ENCODE results near the gene RAD51B. TPM values are rescaled to one million over a fixed set of nuclear protein-coding genes. Genes with fewer than 3 reads are reported as not detected.
A peak's percentile ranks its signal among the peaks of the same experiment; 100 is the strongest.
"Not testable (repeated sequence)": the region's sequence is repeated elsewhere in the genome, so short reads cannot be mapped to it uniquely, and the experiment has no call there.

RAD51B gene
- total RNA-seq, 1 donor from 2014 or later = 28.5 TPM

- H3K4me1 ChIP-seq = no peaks in the 10 kb centered on the region
- no peaks in the 10 kb centered on the region for H3K27me3 ChIP-seq
- H3K36me3 ChIP-seq = no peaks in the 10 kb centered on the region
- no peak for TF ChIP-seq POLR2AphosphoS5 (IDR thresholded peaks at IDR 0.05; ENCODE audit: insufficient read depth in 1 of 2, low read depth in 1 of 2)
- TF ChIP-seq CTCF (IDR thresholded peaks at IDR 0.05) = no peak
- TF ChIP-seq POLR2A (IDR thresholded peaks at IDR 0.05) = no peak
- no peaks in the 10 kb centered on the region for H3K9me3 ChIP-seq
- H3K4me3 ChIP-seq = no peak overlapping the region
- no peak for DNase-seq (ENCODE audit: extremely low spot score in 2 of 2)
- H3K27ac ChIP-seq = no peak overlapping the region
- intact Hi-C loops (cut with DNase I) = no loop called here
These were observed 607.9 kb downstream of the RAD51B start for GRCh38 chr14:68427550-68427890.

- DNase-seq (ENCODE audit: extremely low spot score in 2 of 2); H3K9me3 ChIP-seq; intact Hi-C loops (cut with DNase I); H3K36me3 ChIP-seq; H3K27ac ChIP-seq; H3K4me3 ChIP-seq; H3K27me3 ChIP-seq; H3K4me1 ChIP-seq: not testable (repeated sequence)
These were observed 609.3 kb downstream of the RAD51B start for GRCh38 chr14:68428900-68429299.

GRCh38 chr14:68434173-68434572 is 614.6 kb downstream of the RAD51B start:
- H3K27me3 ChIP-seq; DNase-seq (ENCODE audit: extremely low spot score in 2 of 2); H3K27ac ChIP-seq; H3K4me3 ChIP-seq; H3K4me1 ChIP-seq; H3K36me3 ChIP-seq; H3K9me3 ChIP-seq; intact Hi-C loops (cut with DNase I): not testable (repeated sequence)

- H3K36me3 ChIP-seq; H3K4me1 ChIP-seq; H3K9me3 ChIP-seq; H3K27me3 ChIP-seq; H3K4me3 ChIP-seq; H3K27ac ChIP-seq; intact Hi-C loops (cut with DNase I); DNase-seq (ENCODE audit: extremely low spot score in 2 of 2): not testable (repeated sequence)
These were observed 616.1 kb downstream of the RAD51B start for GRCh38 chr14:68435631-68436030.

GRCh38 chr14:68439676-68440075 is 620.1 kb downstream of the RAD51B start:
- no peaks in the 10 kb centered on the region for H3K9me3 ChIP-seq
- no peak overlapping the region for H3K4me3 ChIP-seq
- H3K36me3 ChIP-seq = no peaks in the 10 kb centered on the region
- peak overlapping the region; percentile 3 for H3K27ac ChIP-seq
- intact Hi-C loops (cut with DNase I) = no loop called here
- H3K4me1 ChIP-seq = peaks cover 21% of the 10 kb centered on the region
- no peak for DNase-seq (ENCODE audit: extremely low spot score in 2 of 2)
- no peaks in the 10 kb centered on the region for H3K27me3 ChIP-seq
- TF ChIP-seq POLR2A (IDR thresholded peaks at IDR 0.05) (no peak), POLR2AphosphoS5 (IDR thresholded peaks at IDR 0.05; ENCODE audit: insufficient read depth in 1 of 2, low read depth in 1 of 2) (no peak), CTCF (IDR thresholded peaks at IDR 0.05) (no peak)

GRCh38 chr14:68440820-68441219 is 621.2 kb downstream of the RAD51B start:
- intact Hi-C loops (cut with DNase I) = no loop called here
- Histone ChIP-seq H3K27me3 (no peaks in the 10 kb centered on the region), H3K9me3 (no peaks in the 10 kb centered on the region), H3K4me3 (no peak overlapping the region), H3K27ac (no peak overlapping the region), H3K36me3 (no peaks in the 10 kb centered on the region), H3K4me1 (peaks cover 32% of the 10 kb centered on the region)
- no peak for DNase-seq (ENCODE audit: extremely low spot score in 2 of 2)
- no peak for TF ChIP-seq CTCF (IDR thresholded peaks at IDR 0.05)
- no peak for TF ChIP-seq POLR2A (IDR thresholded peaks at IDR 0.05)
- no peak for TF ChIP-seq POLR2AphosphoS5 (IDR thresholded peaks at IDR 0.05; ENCODE audit: insufficient read depth in 1 of 2, low read depth in 1 of 2)

GRCh38 chr14:68441542-68441941 is 622.0 kb downstream of the RAD51B start:
- H3K4me3 ChIP-seq = no peak overlapping the region
- peaks cover 36% of the 10 kb centered on the region for H3K4me1 ChIP-seq
- no peak for TF ChIP-seq POLR2AphosphoS5 (IDR thresholded peaks at IDR 0.05; ENCODE audit: insufficient read depth in 1 of 2, low read depth in 1 of 2)
- no peak for TF ChIP-seq CTCF (IDR thresholded peaks at IDR 0.05)
- TF ChIP-seq POLR2A (IDR thresholded peaks at IDR 0.05) = no peak
- DNase-seq (ENCODE audit: extremely low spot score in 2 of 2) = no peak
- H3K27me3 ChIP-seq = no peaks in the 10 kb centered on the region
- no peaks in the 10 kb centered on the region for H3K9me3 ChIP-seq
- H3K27ac ChIP-seq = no peak overlapping the region
- no peaks in the 10 kb centered on the region for H3K36me3 ChIP-seq
- intact Hi-C loops (cut with DNase I) = no loop called here

Measured in vagina (tissue), 2 donors.